ENCODE data around the gene UBE2J2. TPM values are rescaled to one million over a fixed set of nuclear protein-coding genes. Genes with fewer than 3 reads are reported as not detected.

UBE2J2 gene
- polyA plus RNA-seq, 1 of the 3 experiments (the other 2 are of a cell fraction), result 47.5 TPM

GRCh38 chr1:1227386-1227785, 46.3 kb downstream of the UBE2J2 start:
- H3F3A ChIP-seq (replicated peaks; ENCODE audit: insufficient read depth), result peaks cover 7% of the 10 kb centered on the region
- peaks cover 49% of the 10 kb centered on the region for H3K79me2 ChIP-seq (ENCODE audit: insufficient read depth)
- POLR2A ChIA-PET, result no interaction called here
- H3K4me3 ChIP-seq (ENCODE audit: low read depth in 2 of 2, low read length in 1 of 2), result no peak overlapping the region
- H3K36me3 ChIP-seq (replicated peaks in 1 of 2; ENCODE audit: control insufficient read depth in 1 of 2, insufficient read depth in 2 of 2, low read length in 1 of 2), result peaks cover 0 to 28% of the 10 kb centered on the region in 2 experiments
- no peaks in the 10 kb centered on the region for H3K9me3 ChIP-seq
- no peaks in the 10 kb centered on the region for H3K9me2 ChIP-seq
- no CpG with 5 or more reads among the region's 25 CpGs for WGBS (ENCODE audit: low lambda C conversion rate)
- CTCF ChIA-PET, result interaction anchor here (7.4 kb wide), 1 partner anchor 105 kb away, joined by 37 read pairs; no protein-coding TSS in a partner anchor
- no peak overlapping the region for H2AFZ ChIP-seq (ENCODE audit: low read depth)
- H3K4me1 ChIP-seq (ENCODE audit: control insufficient read depth in 1 of 2, insufficient read depth in 2 of 2, low read depth in 1 of 2, low read length in 1 of 2), result peaks cover 0 to 5% of the 10 kb centered on the region in 2 experiments; a peak in 1 of 4 replicates
- H3K4me2 ChIP-seq, result no peak overlapping the region
- H3K27me3 ChIP-seq (ENCODE audit: insufficient read depth), result no peaks in the 10 kb centered on the region
- peaks cover 13% of the 10 kb centered on the region; the same call in 1 of the 2 replicates for H4K20me1 ChIP-seq (ENCODE audit: insufficient read depth)
- TF ChIP-seq GABPA (IDR thresholded peaks at IDR 0.05; ENCODE audit: low read depth), result no peak
- no peak for TF ChIP-seq NFIC (IDR thresholded peaks at IDR 0.05; ENCODE audit: borderline replicate concordance)
- TF ChIP-seq, protein P1, sequence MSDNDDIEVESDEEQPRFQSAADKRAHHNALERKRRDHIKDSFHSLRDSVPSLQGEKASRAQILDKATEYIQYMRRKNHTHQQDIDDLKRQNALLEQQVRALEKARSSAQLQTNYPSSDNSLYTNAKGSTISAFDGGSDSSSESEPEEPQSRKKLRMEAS (IDR thresholded peaks at IDR 0.05; ENCODE audit: low read depth), result no peak
- no peak for TF ChIP-seq SMC3 (IDR thresholded peaks at IDR 0.05; ENCODE audit: low read depth, low read length)
- TF ChIP-seq NRF1 (IDR thresholded peaks at IDR 0.05; ENCODE audit: low read depth, low read length), result no peak
- TF ChIP-seq FOXM1 (IDR thresholded peaks at IDR 0.05; ENCODE audit: low read depth), result no peak
- no peak for TF ChIP-seq RAD21 (IDR thresholded peaks at IDR 0.05; ENCODE audit: low read length)
- no peak for TF ChIP-seq CHD2 (IDR thresholded peaks at IDR 0.05; ENCODE audit: low read length, partially characterized antibody)
- TF ChIP-seq USF1 (IDR thresholded peaks at IDR 0.05; ENCODE audit: borderline replicate concordance, low read depth), result no peak
- no peak for TF ChIP-seq YY1 (IDR thresholded peaks at IDR 0.05; ENCODE audit: low read depth)
- no peak for TF ChIP-seq EZH2phosphoT487 (IDR thresholded peaks at IDR 0.05; ENCODE audit: borderline replicate concordance, low read depth)
- no peak for TF ChIP-seq EP300 (IDR thresholded peaks at IDR 0.05; ENCODE audit: borderline replicate concordance in 1 of 2, low read depth in 1 of 2, low read length in 1 of 2)
- TF ChIP-seq GATA2 (CRISPR knock-in tag; IDR thresholded peaks at IDR 0.05), result no peak
- no peak for TF ChIP-seq MEF2A (IDR thresholded peaks at IDR 0.05; ENCODE audit: borderline replicate concordance, low read depth)
- TF ChIP-seq REST (IDR thresholded peaks at IDR 0.05; ENCODE audit: low read depth, low read length), result no peak
- TF ChIP-seq, protein P2, sequence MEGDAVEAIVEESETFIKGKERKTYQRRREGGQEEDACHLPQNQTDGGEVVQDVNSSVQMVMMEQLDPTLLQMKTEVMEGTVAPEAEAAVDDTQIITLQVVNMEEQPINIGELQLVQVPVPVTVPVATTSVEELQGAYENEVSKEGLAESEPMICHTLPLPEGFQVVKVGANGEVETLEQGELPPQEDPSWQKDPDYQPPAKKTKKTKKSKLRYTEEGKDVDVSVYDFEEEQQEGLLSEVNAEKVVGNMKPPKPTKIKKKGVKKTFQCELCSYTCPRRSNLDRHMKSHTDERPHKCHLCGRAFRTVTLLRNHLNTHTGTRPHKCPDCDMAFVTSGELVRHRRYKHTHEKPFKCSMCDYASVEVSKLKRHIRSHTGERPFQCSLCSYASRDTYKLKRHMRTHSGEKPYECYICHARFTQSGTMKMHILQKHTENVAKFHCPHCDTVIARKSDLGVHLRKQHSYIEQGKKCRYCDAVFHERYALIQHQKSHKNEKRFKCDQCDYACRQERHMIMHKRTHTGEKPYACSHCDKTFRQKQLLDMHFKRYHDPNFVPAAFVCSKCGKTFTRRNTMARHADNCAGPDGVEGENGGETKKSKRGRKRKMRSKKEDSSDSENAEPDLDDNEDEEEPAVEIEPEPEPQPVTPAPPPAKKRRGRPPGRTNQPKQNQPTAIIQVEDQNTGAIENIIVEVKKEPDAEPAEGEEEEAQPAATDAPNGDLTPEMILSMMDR (IDR thresholded peaks at IDR 0.05), result no peak
- TF ChIP-seq MXI1 (IDR thresholded peaks at IDR 0.05; ENCODE audit: low read depth, low read length), result no peak
- TF ChIP-seq USF2 (IDR thresholded peaks at IDR 0.05; ENCODE audit: borderline replicate concordance, low read depth, low read length), result no peak
- TF ChIP-seq SIN3A (IDR thresholded peaks at IDR 0.05; ENCODE audit: borderline replicate concordance, low read depth, low read length), result no peak
- no peak for TF ChIP-seq ELF1 (IDR thresholded peaks at IDR 0.05)
- H3K27ac ChIP-seq (ENCODE audit: low read depth in 2 of 2, low read length in 1 of 2), result no peak overlapping the region
- no peak overlapping the region for H3K9ac ChIP-seq
- DNase-seq, result no peak

Data from SK-N-SH (cell line).